Breast epithelium (tissue), 3 donors: ENCODE data around the gene PPP1R12B.

ENCODE experiments used
- POLR2A ChIP-seq: fragments of 450-650 bp; IDR thresholded peaks from one replicate; pipeline ENCODE4 v1.6.1; 2016; ENCODE audit warnings: antibody characterized with exemption, mild to moderate bottlenecking, moderate library complexity
- TF ChIP-seq, protein P1 (sequence below), 3 donors: fragments of 450-650 bp; IDR thresholded peaks; one replicate each; pipeline ENCODE4 v1.5.1; 2016 to 2017; ENCODE audit warnings: antibody characterized with exemption in 3 of 3, mild to moderate bottlenecking in 3 of 3, moderate library complexity in 3 of 3

DNA sequence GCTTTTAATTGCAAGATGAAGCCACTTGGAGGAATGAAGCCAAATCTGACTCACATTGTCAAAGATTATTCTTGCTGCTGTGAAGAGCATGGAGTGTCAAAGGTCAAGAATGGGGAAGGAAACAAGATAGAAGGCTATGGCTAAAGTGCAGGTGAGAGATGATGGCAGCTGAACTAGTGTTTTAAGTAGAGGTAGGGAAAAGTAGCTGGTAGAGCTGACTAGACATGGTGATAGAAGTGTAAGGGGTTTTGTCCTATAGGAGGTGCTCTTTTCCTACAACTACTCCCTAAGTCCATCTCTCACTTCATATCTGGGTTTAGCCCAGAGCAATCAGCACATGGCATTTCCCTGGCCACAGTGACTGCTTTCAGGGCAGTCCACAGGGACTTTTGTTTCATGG lies 18.6 kb upstream of the PPP1R12B start:
- TF ChIP-seq, protein P1, sequence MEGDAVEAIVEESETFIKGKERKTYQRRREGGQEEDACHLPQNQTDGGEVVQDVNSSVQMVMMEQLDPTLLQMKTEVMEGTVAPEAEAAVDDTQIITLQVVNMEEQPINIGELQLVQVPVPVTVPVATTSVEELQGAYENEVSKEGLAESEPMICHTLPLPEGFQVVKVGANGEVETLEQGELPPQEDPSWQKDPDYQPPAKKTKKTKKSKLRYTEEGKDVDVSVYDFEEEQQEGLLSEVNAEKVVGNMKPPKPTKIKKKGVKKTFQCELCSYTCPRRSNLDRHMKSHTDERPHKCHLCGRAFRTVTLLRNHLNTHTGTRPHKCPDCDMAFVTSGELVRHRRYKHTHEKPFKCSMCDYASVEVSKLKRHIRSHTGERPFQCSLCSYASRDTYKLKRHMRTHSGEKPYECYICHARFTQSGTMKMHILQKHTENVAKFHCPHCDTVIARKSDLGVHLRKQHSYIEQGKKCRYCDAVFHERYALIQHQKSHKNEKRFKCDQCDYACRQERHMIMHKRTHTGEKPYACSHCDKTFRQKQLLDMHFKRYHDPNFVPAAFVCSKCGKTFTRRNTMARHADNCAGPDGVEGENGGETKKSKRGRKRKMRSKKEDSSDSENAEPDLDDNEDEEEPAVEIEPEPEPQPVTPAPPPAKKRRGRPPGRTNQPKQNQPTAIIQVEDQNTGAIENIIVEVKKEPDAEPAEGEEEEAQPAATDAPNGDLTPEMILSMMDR (IDR thresholded peaks at IDR 0.05): no peak
- TF ChIP-seq POLR2A: no peak
